Measurements from ENCODE around the gene SCGB1D1. TPM values are rescaled to one million over a fixed set of nuclear protein-coding genes. Genes with fewer than 3 reads are reported as not detected.
"Not testable (repeated sequence)": the region's sequence is repeated elsewhere in the genome, so short reads cannot be mapped to it uniquely, and the experiment has no call there.

Gene SCGB1D1
- total and polyA plus RNA-seq, 2 experiments from 2014 or later, result not detected

GRCh38 chr11:62193952-62194351 lies 3.9 kb downstream of the SCGB1D1 start (continued):
- peak; percentile 84 for TF ChIP-seq REST (IDR thresholded peaks at IDR 0.05; ENCODE audit: unreplicated experiment)

GRCh38 chr11:62195010-62195409 lies 5.0 kb downstream of the SCGB1D1 start:
- H3K4me3 Mint-ChIP-seq; DNase-seq (ENCODE audit: low spot score); H3K9me3 Mint-ChIP-seq; H3K4me3 ChIP-seq; H3K27ac ChIP-seq (ENCODE audit: low read depth); H3K36me3 Mint-ChIP-seq (ENCODE audit: low read depth); H3K4me1 ChIP-seq (ENCODE audit: insufficient read depth); H3K79me2 ChIP-seq (replicated peaks; ENCODE audit: insufficient read depth); H4K20me1 ChIP-seq (replicated peaks; ENCODE audit: insufficient read depth); H3K27me3 Mint-ChIP-seq (ENCODE audit: insufficient read depth, low read depth, poor library complexity); H3K4me2 ChIP-seq; ATAC-seq; H3F3A ChIP-seq (replicated peaks; ENCODE audit: low read depth); H3K27ac Mint-ChIP-seq; H2AFZ ChIP-seq; H3K27me3 ChIP-seq (ENCODE audit: insufficient read depth); H3K9me2 ChIP-seq (ENCODE audit: insufficient read depth); H3K36me3 ChIP-seq (ENCODE audit: insufficient read depth): not testable (repeated sequence)
- peaks cover 11% of the 10 kb centered on the region for H3K4me1 Mint-ChIP-seq

- no peaks in the 10 kb centered on the region for H3K79me2 ChIP-seq (replicated peaks; ENCODE audit: insufficient read depth)
- H4K20me1 ChIP-seq (replicated peaks; ENCODE audit: insufficient read depth), result no peaks in the 10 kb centered on the region
- peak overlapping the region; percentile 90 for H2AFZ ChIP-seq
- H3K4me3 ChIP-seq, result no peak overlapping the region
- TF ChIP-seq CTCF (conservative IDR thresholded peaks at IDR 0.05; ENCODE audit: low read depth in 2 of 2) (peak; percentile 46 to 60), CREB1 (CRISPR knock-in tag; IDR thresholded peaks at IDR 0.05; ENCODE audit: low read depth) (peak; percentile 30; the same call in 1 of the 2 replicates), JUNB (IDR thresholded peaks at IDR 0.05; ENCODE audit: unreplicated experiment) (no peak), ETS1 (IDR thresholded peaks at IDR 0.05) (no peak)
- 0 out of 2 replicates have a peak, but pooled peaks cover 6% of the 10 kb centered on the region for H3K9me2 ChIP-seq (ENCODE audit: insufficient read depth)
- no peak overlapping the region for H3K27ac ChIP-seq (ENCODE audit: low read depth)
- Mint-ChIP-seq H3K4me1 (peaks cover 11% of the 10 kb centered on the region), H3K27ac (no peak overlapping the region), H3K4me3 (no peak overlapping the region; the same call in 2 of the 3 replicates), H3K27me3 (ENCODE audit: insufficient read depth, low read depth, poor library complexity) (peaks cover 3% of the 10 kb centered on the region), H3K9me3 (no peaks in the 10 kb centered on the region), H3K36me3 (ENCODE audit: low read depth) (no peaks in the 10 kb centered on the region)
- H3K4me1 ChIP-seq (ENCODE audit: insufficient read depth), result peaks cover 8% of the 10 kb centered on the region
- H3K36me3 ChIP-seq (ENCODE audit: insufficient read depth), result no peaks in the 10 kb centered on the region
- H3K4me2 ChIP-seq, result no peak overlapping the region
- H3K27me3 ChIP-seq (ENCODE audit: insufficient read depth), result no peaks in the 10 kb centered on the region
- H3F3A ChIP-seq (replicated peaks; ENCODE audit: low read depth), result no peaks in the 10 kb centered on the region
- ATAC-seq (peak; percentile 84), DNase-seq (ENCODE audit: low spot score) (peak; percentile 40)
These were observed 5.9 kb downstream of the SCGB1D1 start for GRCh38 chr11:62195945-62196344.

GRCh38 chr11:62197400-62197799 lies 7.4 kb downstream of the SCGB1D1 start:
- not testable (repeated sequence) for H3K9me3 Mint-ChIP-seq; DNase-seq (ENCODE audit: low spot score); H3K4me3 ChIP-seq; H3K27ac Mint-ChIP-seq; H3K36me3 ChIP-seq (ENCODE audit: insufficient read depth); ATAC-seq; H4K20me1 ChIP-seq (replicated peaks; ENCODE audit: insufficient read depth); H3K9me2 ChIP-seq (ENCODE audit: insufficient read depth); H3K4me1 ChIP-seq (ENCODE audit: insufficient read depth); H3F3A ChIP-seq (replicated peaks; ENCODE audit: low read depth); H3K27me3 ChIP-seq (ENCODE audit: insufficient read depth); H3K36me3 Mint-ChIP-seq (ENCODE audit: low read depth); H3K4me3 Mint-ChIP-seq; H3K79me2 ChIP-seq (replicated peaks; ENCODE audit: insufficient read depth); H2AFZ ChIP-seq; H3K4me2 ChIP-seq; H3K27me3 Mint-ChIP-seq (ENCODE audit: insufficient read depth, low read depth, poor library complexity); H3K27ac ChIP-seq (ENCODE audit: low read depth)
- H3K4me1 Mint-ChIP-seq, result peaks cover 11% of the 10 kb centered on the region

All from GM23338 (cell line).